SU-DHL-6 (cell line): Measurements from ENCODE around the gene SARDH.

Experiments used
- H2AFZ ChIP-seq: fragments of 200-600 bp; sonication (generic); 2 replicates; pipeline ENCODE4 v1.6.1; 2014; ENCODE audit warnings: low read depth, mild to moderate bottlenecking, moderate library complexity, mixed read lengths, antibody characterized with exemption, low read length; ENCODE audit not compliant: severe bottlenecking
- H3F3A ChIP-seq: fragments of 200-600 bp; shearing (Covaris generic); 2 replicates; pipeline ENCODE4 v1.6.0; 2016; ENCODE audit warnings: antibody characterized with exemption, mild to moderate bottlenecking; ENCODE audit not compliant: insufficient read depth
- H3K27ac ChIP-seq: fragments of 200-600 bp; sonication (generic); 2 replicates; pipeline ENCODE4 v1.5.1; 2016; ENCODE audit warnings: low read depth, mild to moderate bottlenecking, low read length, moderate library complexity, mixed read lengths
- H3K27me3 ChIP-seq: fragments of 200-600 bp; sonication (generic), shearing (Covaris generic); 2 replicates; pipeline ENCODE4 v1.6.0; 2014; ENCODE audit warnings: mild to moderate bottlenecking, low read length
- H3K36me3 ChIP-seq: fragments of 200-600 bp; sonication (generic); 2 replicates; pipeline ENCODE4 v1.6.1; 2014; ENCODE audit warnings: mild to moderate bottlenecking, low read length, mixed read lengths
- H3K4me2 ChIP-seq: fragments of 300-600, 200-600 bp; shearing (Covaris generic), sonication (generic); 2 replicates; pipeline ENCODE4 v1.6.0; 2014; ENCODE audit warnings: low read length, low read depth, mild to moderate bottlenecking; ENCODE audit not compliant: poor library complexity, severe bottlenecking
- H3K4me3 ChIP-seq: fragments of 200-600 bp; sonication (generic); 2 replicates; pipeline ENCODE4 v1.5.1; 2014; ENCODE audit warnings: antibody characterized with exemption, low read length, mild to moderate bottlenecking, mixed read lengths; ENCODE audit not compliant: insufficient read depth, poor library complexity, severe bottlenecking
- H3K79me2 ChIP-seq: fragments of 200-600 bp; sonication (generic); 2 replicates; pipeline ENCODE4 v1.6.1; 2014; ENCODE audit warnings: mild to moderate bottlenecking, low read length, moderate library complexity; ENCODE audit not compliant: insufficient read depth
- H3K9ac ChIP-seq: fragments of 200-600 bp; sonication (generic); 2 replicates; pipeline ENCODE4 v1.7.0; 2014; ENCODE audit warnings: mild to moderate bottlenecking, low read length
- H3K9me2 ChIP-seq: fragments of 200-600 bp; sonication (generic); replicated peaks from 2 replicates; pipeline ENCODE4 v1.6.1; 2014; ENCODE audit warnings: low read length; ENCODE audit not compliant: insufficient read depth
- H3K9me3 ChIP-seq: fragments of 200-600 bp; sonication (generic); 2 replicates; pipeline ENCODE4 v1.6.1; 2014; ENCODE audit warnings: low read length, mixed read lengths; ENCODE audit not compliant: insufficient read depth
- H4K20me1 ChIP-seq: fragments of 200-600 bp; sonication (generic); 2 replicates; pipeline ENCODE4 v1.6.1; 2014; ENCODE audit warnings: low read depth, mild to moderate bottlenecking, antibody characterized with exemption, low read length, moderate library complexity, mixed read lengths
- CTCF ChIP-seq: fragments of 200-600 bp; sonication (generic); IDR thresholded peaks from one replicate; pipeline ENCODE4 v1.5.1; 2017; ENCODE audit warnings: antibody characterized with exemption, mild to moderate bottlenecking, low read length, moderate library complexity; ENCODE audit not compliant: insufficient read depth, poor library complexity, severe bottlenecking
- EZH2phosphoT487 ChIP-seq: fragments of 200-600 bp; sonication (generic), shearing (Covaris generic); conservative IDR thresholded peaks from 2 replicates; pipeline ENCODE4 v1.6.1; 2018; ENCODE audit warnings: mild to moderate bottlenecking, antibody characterized with exemption, low read length, moderate library complexity, mixed read lengths

The SARDH gene

GRCh38 chr9:133779081-133779480 lies 40.9 kb upstream of the SARDH start:
- Histone ChIP-seq H3K36me3 (no peaks in the 10 kb centered on the region), H2AFZ (no peak overlapping the region), H3K79me2 (no peaks in the 10 kb centered on the region), H3K4me2 (no peak overlapping the region), H3K9me3 (no peaks in the 10 kb centered on the region), H3F3A (peaks cover 9% of the 10 kb centered on the region; the same call in 1 of the 2 replicates), H3K9me2 (no peaks in the 10 kb centered on the region), H3K4me3 (no peak overlapping the region), H3K27me3 (no peaks in the 10 kb centered on the region), H3K27ac (no peak overlapping the region), H3K9ac (no peak overlapping the region), H4K20me1 (no peaks in the 10 kb centered on the region)
- no peak for TF ChIP-seq CTCF
- no peak for TF ChIP-seq EZH2phosphoT487

GRCh38 chr9:133778336-133779013 lies 40.3 kb upstream of the SARDH start:
- Histone ChIP-seq H4K20me1 (no peaks in the 10 kb centered on the region), H2AFZ (no peak overlapping the region), H3K36me3 (no peaks in the 10 kb centered on the region; the same call in 1 of the 2 replicates), H3F3A (peaks cover 9% of the 10 kb centered on the region; the same call in 1 of the 2 replicates), H3K4me3 (no peak overlapping the region), H3K9me2 (no peaks in the 10 kb centered on the region), H3K27ac (no peak overlapping the region), H3K9ac (no peak overlapping the region), H3K9me3 (no peaks in the 10 kb centered on the region), H3K27me3 (no peaks in the 10 kb centered on the region), H3K4me2 (no peak overlapping the region), H3K79me2 (no peaks in the 10 kb centered on the region)
- TF ChIP-seq CTCF: no peak
- no peak for TF ChIP-seq EZH2phosphoT487

- H2AFZ ChIP-seq: no peak overlapping the region
- H3K9me2 ChIP-seq: no peaks in the 10 kb centered on the region
- H3K9me3 ChIP-seq: no peaks in the 10 kb centered on the region
- H3K4me3 ChIP-seq: no peak overlapping the region
- no peak overlapping the region for H3K9ac ChIP-seq
- H3K27ac ChIP-seq: no peak overlapping the region
- no peak for TF ChIP-seq CTCF
- no peak for TF ChIP-seq EZH2phosphoT487
- H3K79me2 ChIP-seq: no peaks in the 10 kb centered on the region
- no peaks in the 10 kb centered on the region for H4K20me1 ChIP-seq
- peaks cover 5% of the 10 kb centered on the region; the same call in 1 of the 2 replicates for H3F3A ChIP-seq
- no peaks in the 10 kb centered on the region for H3K27me3 ChIP-seq
- H3K4me2 ChIP-seq: no peak overlapping the region
- no peaks in the 10 kb centered on the region; the same call in 1 of the 2 replicates for H3K36me3 ChIP-seq
These were observed 39.7 kb upstream of the SARDH start for GRCh38 chr9:133777871-133778270.
